ENCODE measurements around the gene THAP4. TPM values are rescaled to one million over a fixed set of nuclear protein-coding genes. Genes with fewer than 3 reads are reported as not detected.
A peak's percentile ranks its signal among the peaks of the same experiment; 100 is the strongest.
"Not testable (repeated sequence)": the region's sequence is repeated elsewhere in the genome, so short reads cannot be mapped to it uniquely, and the experiment has no call there.

Gene THAP4
- total RNA-seq, 3 donors from 2014 or later: 58.6 to 61.8 (median 59.0) TPM

DNA sequence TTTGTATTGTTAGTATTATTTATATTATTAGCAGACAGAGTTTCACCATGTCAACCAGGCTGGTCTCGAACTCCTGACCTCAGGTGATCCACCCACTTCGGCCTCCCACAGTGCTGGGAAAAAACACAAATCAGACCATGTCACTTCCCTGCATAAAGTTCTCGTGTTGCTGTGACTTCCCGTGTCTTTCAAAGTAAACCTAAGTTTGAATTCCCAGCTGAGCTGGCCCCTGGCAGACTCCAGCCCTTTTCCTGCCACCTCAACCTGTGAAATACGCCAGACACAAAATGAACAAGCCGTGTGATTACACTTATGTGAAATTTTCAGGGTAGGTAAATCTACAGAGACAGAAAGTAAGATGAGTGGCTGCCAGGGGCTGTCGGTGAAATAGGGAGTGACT lies 70.5 kb downstream of the THAP4 start:
- H3K9me3 Mint-ChIP-seq: no peaks in the 10 kb centered on the region

GRCh38 chr2:241566021-241566420 lies 70.9 kb downstream of the THAP4 start:
- H3K27me3 Mint-ChIP-seq (ENCODE audit: low read depth); H3K4me3 Mint-ChIP-seq; H3K36me3 Mint-ChIP-seq (ENCODE audit: insufficient read depth); DNase-seq; ATAC-seq; H3K9me3 Mint-ChIP-seq; H3K4me1 Mint-ChIP-seq (ENCODE audit: low read depth): not testable (repeated sequence)

More for the DNA sequence above, 70.5 kb downstream of the THAP4 start:
- DNase-seq (no peak), ATAC-seq (no peak)
- Mint-ChIP-seq H3K27me3 (ENCODE audit: low read depth) (peaks cover 5% of the 10 kb centered on the region), H3K36me3 (ENCODE audit: insufficient read depth) (no peaks in the 10 kb centered on the region), H3K4me1 (ENCODE audit: low read depth) (no peaks in the 10 kb centered on the region), H3K4me3 (no peak overlapping the region)

- H3K36me3 Mint-ChIP-seq (ENCODE audit: insufficient read depth): no peaks in the 10 kb centered on the region
These were observed 71.5 kb downstream of the THAP4 start for GRCh38 chr2:241565411-241565810.

GRCh38 chr2:241564596-241565410 lies 72.2 kb downstream of the THAP4 start:
- DNase-seq (no peak), ATAC-seq (no peak)

More at GRCh38 chr2:241565411-241565810, 71.5 kb downstream of the THAP4 start:
- Mint-ChIP-seq H3K9me3 (no peaks in the 10 kb centered on the region), H3K27me3 (ENCODE audit: low read depth) (peaks cover 10% of the 10 kb centered on the region), H3K4me3 (no peak overlapping the region), H3K4me1 (ENCODE audit: low read depth) (no peaks in the 10 kb centered on the region)
- DNase-seq: no peak
- ATAC-seq: no peak

GRCh38 chr2:241563981-241564595 lies 72.9 kb downstream of the THAP4 start:
- H3K9me3 Mint-ChIP-seq: no peaks in the 10 kb centered on the region
- no peaks in the 10 kb centered on the region for H3K36me3 Mint-ChIP-seq (ENCODE audit: insufficient read depth)
- ATAC-seq (no peak), DNase-seq (no peak)
- H3K27me3 Mint-ChIP-seq (ENCODE audit: low read depth): peaks cover 17% of the 10 kb centered on the region
- peaks cover 3% of the 10 kb centered on the region for H3K4me1 Mint-ChIP-seq (ENCODE audit: low read depth)
- no peak overlapping the region for H3K4me3 Mint-ChIP-seq

More at GRCh38 chr2:241564596-241565410, 72.2 kb downstream of the THAP4 start:
- Mint-ChIP-seq H3K27me3 (ENCODE audit: low read depth) (peaks cover 16% of the 10 kb centered on the region), H3K4me3 (no peak overlapping the region), H3K9me3 (no peaks in the 10 kb centered on the region), H3K4me1 (ENCODE audit: low read depth) (peaks cover 2% of the 10 kb centered on the region), H3K36me3 (ENCODE audit: insufficient read depth) (no peaks in the 10 kb centered on the region)

- H3K4me3 Mint-ChIP-seq: no peak overlapping the region
- H3K36me3 Mint-ChIP-seq (ENCODE audit: insufficient read depth): no peaks in the 10 kb centered on the region
- peaks cover 3% of the 10 kb centered on the region for H3K4me1 Mint-ChIP-seq (ENCODE audit: low read depth)
- DNase-seq (no peak), ATAC-seq (no peak)
- H3K9me3 Mint-ChIP-seq: no peaks in the 10 kb centered on the region
- peaks cover 17% of the 10 kb centered on the region for H3K27me3 Mint-ChIP-seq (ENCODE audit: low read depth)
These were observed 73.4 kb downstream of the THAP4 start for GRCh38 chr2:241563571-241563980.

GRCh38 chr2:241563031-241563507 lies 73.9 kb downstream of the THAP4 start:
- Mint-ChIP-seq H3K4me3 (no peak overlapping the region), H3K27me3 (ENCODE audit: low read depth) (peaks cover 21% of the 10 kb centered on the region), H3K4me1 (ENCODE audit: low read depth) (peaks cover 7% of the 10 kb centered on the region), H3K9me3 (peaks cover 2% of the 10 kb centered on the region), H3K36me3 (ENCODE audit: insufficient read depth) (peaks cover 2% of the 10 kb centered on the region)
- DNase-seq (no peak), ATAC-seq (no peak)

GRCh38 chr2:241562269-241562891 lies 74.6 kb downstream of the THAP4 start:
- H3K9me3 Mint-ChIP-seq: peaks cover 8% of the 10 kb centered on the region
- DNase-seq (no peak), ATAC-seq (no peak)
- no peak overlapping the region for H3K4me3 Mint-ChIP-seq
- peaks cover 9% of the 10 kb centered on the region for H3K4me1 Mint-ChIP-seq (ENCODE audit: low read depth)
- H3K27me3 Mint-ChIP-seq (ENCODE audit: low read depth): peaks cover 28% of the 10 kb centered on the region
- H3K36me3 Mint-ChIP-seq (ENCODE audit: insufficient read depth): peaks cover 5% of the 10 kb centered on the region

DNA sequence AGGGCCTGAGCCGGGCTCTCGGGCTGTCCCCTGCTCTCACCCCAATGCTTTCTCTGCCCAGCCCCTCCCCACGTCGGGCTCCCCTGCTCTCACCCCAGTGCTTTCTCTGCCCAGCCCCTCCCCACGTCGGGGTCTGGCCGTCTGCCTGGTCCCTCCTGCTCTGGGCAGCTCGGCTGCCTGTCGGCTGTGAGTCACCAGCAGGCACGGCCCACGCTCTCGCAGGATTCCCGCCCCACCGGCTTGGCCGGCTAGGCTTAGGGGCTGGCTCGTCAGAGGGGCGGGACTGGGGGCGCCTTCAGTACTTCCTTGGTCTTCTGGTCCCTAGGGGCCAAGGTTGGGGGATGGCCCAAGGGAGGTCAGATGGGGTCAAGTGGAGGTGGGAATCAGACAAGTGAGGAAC lies 75.1 kb downstream of the THAP4 start:
- peaks cover 5% of the 10 kb centered on the region for H3K36me3 Mint-ChIP-seq (ENCODE audit: insufficient read depth)
- H3K4me1 Mint-ChIP-seq (ENCODE audit: low read depth): peaks cover 9% of the 10 kb centered on the region
- H3K27me3 Mint-ChIP-seq (ENCODE audit: low read depth): peaks cover 32% of the 10 kb centered on the region
- H3K4me3 Mint-ChIP-seq: no peak overlapping the region
- no peak for ATAC-seq
- H3K9me3 Mint-ChIP-seq: peaks cover 10% of the 10 kb centered on the region
- DNase-seq: no peak

GRCh38 chr2:241560883-241561474 lies 76.0 kb downstream of the THAP4 start:
- H3K27me3 Mint-ChIP-seq (ENCODE audit: low read depth): peaks cover 34% of the 10 kb centered on the region

DNA sequence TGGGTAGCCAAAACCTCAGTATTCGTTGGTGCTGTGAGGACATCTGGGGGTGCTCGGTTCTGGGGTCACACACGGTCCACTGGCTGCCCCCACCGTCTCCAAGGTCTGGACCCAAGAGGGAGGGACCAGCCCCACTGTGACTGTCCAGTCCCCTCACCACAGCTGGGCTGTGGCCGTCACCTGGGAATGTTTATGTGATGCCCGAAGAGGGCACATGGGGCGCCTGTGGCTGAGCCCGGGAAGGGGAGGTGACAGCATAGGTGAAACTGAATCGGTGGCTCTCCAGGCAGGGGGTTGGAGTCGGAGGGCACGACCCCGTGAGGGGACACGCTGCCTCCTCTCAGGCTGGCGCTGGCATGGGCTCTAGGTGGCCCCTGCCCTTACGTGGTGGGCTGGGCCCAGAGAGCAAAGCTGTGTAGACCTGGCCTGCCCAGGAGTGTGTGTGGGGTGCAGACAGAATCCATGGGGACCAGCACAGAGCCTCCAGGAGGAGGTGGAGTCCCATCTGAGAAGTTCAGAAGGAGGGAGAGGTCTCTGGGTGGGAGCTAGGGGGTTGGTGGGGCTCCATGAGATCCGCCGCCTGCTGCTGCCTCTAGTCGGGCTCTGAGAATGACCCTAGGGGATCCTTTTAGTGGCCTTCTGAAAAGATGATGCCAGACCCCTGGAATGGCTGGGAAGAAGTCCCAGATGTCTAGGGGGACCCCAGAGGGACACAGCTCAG lies 76.6 kb downstream of the THAP4 start:
- Mint-ChIP-seq H3K9me3 (peaks cover 12% of the 10 kb centered on the region), H3K4me3 (peak overlapping the region; percentile 45), H3K36me3 (ENCODE audit: insufficient read depth) (peaks cover 6% of the 10 kb centered on the region), H3K27me3 (ENCODE audit: low read depth) (peaks cover 34% of the 10 kb centered on the region), H3K4me1 (ENCODE audit: low read depth) (peaks cover 12% of the 10 kb centered on the region)
- ATAC-seq (no peak), DNase-seq (no peak)

More at GRCh38 chr2:241560883-241561474, 76.0 kb downstream of the THAP4 start:
- peaks cover 9% of the 10 kb centered on the region for H3K4me1 Mint-ChIP-seq (ENCODE audit: low read depth)
- peaks cover 6% of the 10 kb centered on the region for H3K36me3 Mint-ChIP-seq (ENCODE audit: insufficient read depth)
- H3K4me3 Mint-ChIP-seq: no peak overlapping the region
- ATAC-seq (no peak), DNase-seq (no peak)
- peaks cover 12% of the 10 kb centered on the region for H3K9me3 Mint-ChIP-seq

DNA sequence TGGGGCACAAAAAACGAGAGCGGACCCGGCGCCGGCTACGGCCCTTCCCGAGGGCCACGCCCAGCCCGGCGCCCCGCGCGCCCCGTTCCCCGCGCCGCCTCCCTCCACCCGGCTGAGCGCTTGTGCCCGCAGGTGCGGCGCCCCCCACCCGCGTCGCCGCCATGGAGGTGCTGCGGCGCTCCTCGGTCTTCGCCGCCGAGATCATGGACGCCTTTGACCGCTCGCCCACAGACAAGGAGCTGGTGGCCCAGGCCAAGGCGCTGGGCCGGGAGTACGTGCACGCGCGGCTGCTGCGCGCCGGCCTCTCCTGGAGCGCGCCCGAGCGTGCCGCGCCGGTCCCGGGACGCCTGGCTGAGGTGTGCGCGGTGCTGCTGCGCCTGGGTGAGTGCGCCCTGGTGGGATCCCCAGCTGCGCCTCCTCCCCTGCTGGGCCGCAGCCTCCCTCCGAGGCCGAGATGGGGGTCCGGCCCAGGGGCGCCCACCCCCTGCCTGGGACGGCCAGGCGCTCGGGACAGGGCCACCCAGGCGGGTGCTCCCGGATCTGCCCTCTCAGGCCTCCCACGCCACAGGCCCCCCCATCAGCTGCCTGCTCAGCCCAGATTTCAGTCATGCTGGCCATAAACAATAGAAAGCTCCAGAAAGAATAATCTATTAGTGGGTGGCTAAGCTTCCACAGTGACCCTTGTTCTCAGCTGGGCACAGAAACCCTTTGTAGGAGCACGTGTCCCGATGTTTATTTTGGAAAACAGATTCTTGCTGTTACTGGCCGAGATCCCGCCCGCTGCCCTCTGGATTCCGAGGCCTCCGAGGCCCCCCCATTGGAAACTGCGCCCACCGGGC lies 77.4 kb downstream of the THAP4 start:
- peaks cover 6% of the 10 kb centered on the region for H3K36me3 Mint-ChIP-seq (ENCODE audit: insufficient read depth)
- peaks cover 36% of the 10 kb centered on the region for H3K27me3 Mint-ChIP-seq (ENCODE audit: low read depth)
- ATAC-seq (peak; percentile 42 to 52), DNase-seq (no peak)
- peak overlapping the region; percentile 45 for H3K4me3 Mint-ChIP-seq
- peaks cover 12% of the 10 kb centered on the region for H3K4me1 Mint-ChIP-seq (ENCODE audit: low read depth)
- H3K9me3 Mint-ChIP-seq: peaks cover 12% of the 10 kb centered on the region
